SK-MEL-5 (cell line): ENCODE results near the gene SREBF2. TPM values are rescaled to one million over a fixed set of nuclear protein-coding genes. Genes with fewer than 3 reads are reported as not detected.
"Not testable (repeated sequence)": the region's sequence is repeated elsewhere in the genome, so short reads cannot be mapped to it uniquely, and the experiment has no call there.

ENCODE experiments used
- DNase-seq: peaks from one replicate; pipeline ENCODE4 v3.0.0-alpha.2; 2016; ENCODE audit warnings: low read depth, low spot score
- in situ Hi-C: cut with HindIII; loops from 2 replicates; pipeline ENCODE4 v1.10.0; 2016; ENCODE audit warnings: low sequenced_read_pairs, high pct_unique_total_duplicates, low pct_unique_long_range_greater_than_20kb
- small RNA-seq, 2 experiments: library from RNA; depleted of rRNA; stranded (forward); fragments of <200 nt; gene quantifications; one replicate each; pipeline ENCODE3, GENCODE V24; 2014
- total RNA-seq: library from RNA; depleted of rRNA; stranded (reverse); fragments of >200 nt; shearing (Covaris generic); gene quantifications from 2 replicates; pipeline ENCODE4 v1.2.3, GENCODE V29; 2014; rRNA removed

Gene SREBF2
- total RNA-seq, 1 experiment from 2014 or later = 61.7 TPM

GRCh38 chr22:41940832-41941765 lies 108.2 kb downstream of the SREBF2 start:
- in situ Hi-C loops = no loop called here
- peak; percentile 88 for DNase-seq

- no peak for DNase-seq
- in situ Hi-C loops = no loop called here
Observed at GRCh38 chr22:41943661-41944209, 110.8 kb downstream of the SREBF2 start.

- in situ Hi-C loops = no loop called here
- DNase-seq = peak; percentile 98
Observed at GRCh38 chr22:41946629-41947423, 113.9 kb downstream of the SREBF2 start, which contains the start of gene CENPM. CENPM (minus strand) TSS chr22:41947152; CDS start chr22:41947076, 76 bp downstream.

GRCh38 chr22:41947424-41948080 lies 114.6 kb downstream of the SREBF2 start:
- in situ Hi-C loops = no loop called here
- no peak for DNase-seq

GRCh38 chr22:41948142-41948541 lies 115.2 kb downstream of the SREBF2 start:
- DNase-seq = peak; percentile 73
- in situ Hi-C loops = no loop called here

DNA sequence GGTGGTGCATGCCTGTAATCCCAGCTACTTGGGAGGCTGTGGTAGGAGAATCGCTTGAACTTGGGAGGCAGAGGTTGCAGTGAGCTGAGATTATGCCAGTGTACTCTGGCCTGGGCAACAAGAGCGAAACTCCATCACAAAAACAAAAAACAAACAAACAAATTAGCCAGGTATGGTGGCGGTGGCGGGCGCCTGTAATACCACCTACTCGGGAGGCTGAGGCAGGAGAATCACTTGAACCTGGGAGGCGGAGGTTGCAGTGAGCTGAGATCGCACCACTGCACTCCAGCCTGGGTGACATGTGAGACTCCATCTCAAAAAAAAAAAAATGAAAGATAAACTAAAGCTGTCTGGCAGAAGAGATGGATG lies 116.0 kb downstream of the SREBF2 start:
- in situ Hi-C loops, DNase-seq: not testable (repeated sequence)

- DNase-seq = no peak
- in situ Hi-C loops = no loop called here
Observed at GRCh38 chr22:41949297-41949965, 116.5 kb downstream of the SREBF2 start.

DNA sequence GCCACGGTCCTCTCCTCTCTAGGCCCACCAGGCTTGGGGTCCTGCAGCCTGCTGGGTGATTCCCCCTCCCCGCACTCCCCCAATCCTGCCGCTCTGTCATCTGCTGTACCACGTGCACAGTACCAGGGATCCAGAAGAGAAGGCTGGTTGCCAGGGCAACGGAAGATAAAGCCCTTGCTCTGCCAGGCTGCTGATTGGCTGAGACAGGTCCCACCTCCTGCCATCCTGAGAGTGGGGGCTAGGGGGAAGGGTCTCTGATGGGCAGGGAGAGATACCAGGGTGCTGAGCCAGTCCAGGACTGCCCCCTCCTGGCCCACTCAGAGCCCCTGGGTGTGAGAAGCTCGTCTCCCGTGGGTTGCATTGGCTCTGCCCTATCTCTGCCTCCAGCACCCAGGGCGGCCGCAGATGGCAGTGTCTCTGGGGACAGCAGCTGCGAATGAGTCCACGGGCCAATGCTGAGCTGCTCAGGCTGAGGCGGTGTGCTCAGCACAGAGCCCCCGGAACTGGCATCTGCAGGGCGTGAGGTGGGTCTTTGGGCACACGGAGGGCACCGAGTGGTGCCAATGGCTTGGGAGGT lies 119.1 kb downstream of the SREBF2 start, which contains the start of gene SMIM45:
SMIM45 (plus strand) TSS at position 253 of the 577 bp plus-strand sequence.
- no peak for DNase-seq
- in situ Hi-C loops = no loop called here

GRCh38 chr22:41952713-41953112 lies 119.8 kb downstream of the SREBF2 start:
- in situ Hi-C loops = no loop called here
- DNase-seq = no peak

Small RNAs within 50 kb of the gene (small RNA-seq; reads per million reads assigned to genes)
- gene MIR33A = 0.17 to 0.33 reads per million in 2 experiments

Other genes with a start within 250 kb of the SREBF2 start
- gene PMM1, start 243.3 kb upstream of the SREBF2 start, total RNA-seq = 8.2 and 9.0 TPM in 2 replicates
- 28.2 and 45.4 TPM in 2 replicates for gene DESI1, start 212.1 kb upstream of the SREBF2 start, total RNA-seq
- gene XRCC6, start 211.8 kb upstream of the SREBF2 start, total RNA-seq = 537 and 584 TPM in 2 replicates
- 254 and 274 TPM in 2 replicates for gene SNU13, start 144.2 kb upstream of the SREBF2 start, total RNA-seq
- gene MEI1, start 133.6 kb upstream of the SREBF2 start, total RNA-seq = 0.13 TPM in 1 of 2 replicates, not detected in the other
- gene CCDC134, start 32.4 kb upstream of the SREBF2 start, total RNA-seq = 6.5 and 8.8 TPM in 2 replicates
- not detected in 2 replicates for gene SHISA8, start 82.0 kb downstream of the SREBF2 start, total RNA-seq
- gene TNFRSF13C, start 93.7 kb downstream of the SREBF2 start, total RNA-seq = 0.11 and 0.19 TPM in 2 replicates
- 38.7 and 47.3 TPM in 2 replicates for gene CENPM, start 114.0 kb downstream of the SREBF2 start, total RNA-seq
- 25.6 and 25.9 TPM in 2 replicates for gene SEPTIN3, start 136.3 kb downstream of the SREBF2 start, total RNA-seq
- gene WBP2NL, start 165.7 kb downstream of the SREBF2 start, total RNA-seq = 0.19 TPM in 1 of 2 replicates, not detected in the other
- gene NAGA, start 237.7 kb downstream of the SREBF2 start, total RNA-seq = 73.0 and 75.1 TPM in 2 replicates
- gene PHETA2, start 241.1 kb downstream of the SREBF2 start, total RNA-seq = 0.16 and 0.34 TPM in 2 replicates
- gene SMDT1, start 246.6 kb downstream of the SREBF2 start, total RNA-seq = 17.4 and 19.5 TPM in 2 replicates